GM18861 (cell line): Measurements from ENCODE around the gene BPNT1.

Experiments
- ATAC-seq: cut with Tn5 transposase; IDR thresholded peaks from one replicate; pipeline ENCODE4 v1.9.1; 2021; ENCODE audit not compliant: unreplicated experiment

BPNT1 gene

GRCh38 chr1:220012259-220012658 lies 77.3 kb downstream of the BPNT1 start:
- ATAC-seq, result no peak

- no peak for ATAC-seq
These were observed 78.0 kb downstream of the BPNT1 start for GRCh38 chr1:220011620-220012019.
